GM19099 (cell line): ENCODE data around the gene CACNA1G.

Experiments used
- POLR2A ChIP-seq: IDR thresholded peaks from 3 replicates; pipeline ENCODE4 v1.6.1; 2011; ENCODE audit warnings: low read depth; ENCODE audit not compliant: insufficient read length; ENCODE audit errors: extremely low read depth

CACNA1G gene

GRCh38 chr17:50560185-50560824, at the start of gene CACNA1G:
CACNA1G (plus strand) TSS chr17:50560715; CDS start chr17:50561460, 745 bp downstream.
- TF ChIP-seq POLR2A = no peak

- TF ChIP-seq POLR2A = no peak
These were observed 49.5 kb upstream of the CACNA1G start for GRCh38 chr17:50511058-50511457.

- TF ChIP-seq POLR2A = no peak
These were observed 47.0 kb upstream of the CACNA1G start for GRCh38 chr17:50513495-50513894.

GRCh38 chr17:50514388-50514787, 46.1 kb upstream of the CACNA1G start:
- no peak for TF ChIP-seq POLR2A

GRCh38 chr17:50514936-50515702, 45.4 kb upstream of the CACNA1G start:
- no peak for TF ChIP-seq POLR2A

- TF ChIP-seq POLR2A = no peak
These were observed 43.5 kb upstream of the CACNA1G start for GRCh38 chr17:50517011-50517410.

GRCh38 chr17:50517504-50518383, 42.8 kb upstream of the CACNA1G start:
- TF ChIP-seq POLR2A = no peak

- no peak for TF ChIP-seq POLR2A
These were observed 42.0 kb upstream of the CACNA1G start for GRCh38 chr17:50518384-50519023.

- TF ChIP-seq POLR2A = no peak
These were observed 41.2 kb upstream of the CACNA1G start for GRCh38 chr17:50519141-50519834.

GRCh38 chr17:50520483-50520882, 40.0 kb upstream of the CACNA1G start:
- no peak for TF ChIP-seq POLR2A

GRCh38 chr17:50521514-50521913, 39.0 kb upstream of the CACNA1G start:
- TF ChIP-seq POLR2A = no peak

- no peak for TF ChIP-seq POLR2A
These were observed 37.7 kb upstream of the CACNA1G start for GRCh38 chr17:50522766-50523165.

GRCh38 chr17:50523208-50523607, 37.3 kb upstream of the CACNA1G start:
- TF ChIP-seq POLR2A = no peak

GRCh38 chr17:50524838-50525237, 35.7 kb upstream of the CACNA1G start:
- no peak for TF ChIP-seq POLR2A
